ENCODE data around the gene DOCK11. TPM values are rescaled to one million over a fixed set of nuclear protein-coding genes. Genes with fewer than 3 reads are reported as not detected.
"Not testable (repeated sequence)": the region's sequence is repeated elsewhere in the genome, so short reads cannot be mapped to it uniquely, and the experiment has no call there.

DOCK11 gene
- total RNA-seq, 1 donor from 2014 or later: 76.2 TPM

DNA sequence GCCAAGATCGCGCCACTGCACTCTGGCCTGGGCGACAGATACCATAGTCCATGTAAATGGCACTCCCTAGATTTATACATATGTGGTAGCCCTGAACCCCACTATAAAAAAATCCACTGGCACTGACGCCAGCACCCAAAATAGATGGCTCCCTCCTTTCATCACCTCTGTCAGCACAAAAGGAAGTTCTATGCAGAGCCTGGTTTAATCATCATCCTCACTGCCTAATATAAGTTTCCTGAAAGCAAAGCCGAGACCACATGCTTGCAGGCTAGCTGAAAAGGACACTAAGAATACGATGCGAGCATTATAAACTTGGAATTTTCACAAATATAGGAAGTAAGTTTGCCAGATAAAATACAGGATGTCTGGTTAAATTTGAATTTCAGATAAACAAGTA, 27.5 kb upstream of the DOCK11 start:
- Histone ChIP-seq H3K9me3 (no peaks in the 10 kb centered on the region), H3K27me3 (ENCODE audit: low read depth) (no peaks in the 10 kb centered on the region), H3K36me3 (no peaks in the 10 kb centered on the region), H3K4me3 (no peak overlapping the region), H3K27ac (no peak overlapping the region), H3K4me1 (no peaks in the 10 kb centered on the region)
- ATAC-seq: no peak
- no peak for DNase-seq
- intact Hi-C loops (cut with DNase I): no loop called here
- TF ChIP-seq, protein P1, sequence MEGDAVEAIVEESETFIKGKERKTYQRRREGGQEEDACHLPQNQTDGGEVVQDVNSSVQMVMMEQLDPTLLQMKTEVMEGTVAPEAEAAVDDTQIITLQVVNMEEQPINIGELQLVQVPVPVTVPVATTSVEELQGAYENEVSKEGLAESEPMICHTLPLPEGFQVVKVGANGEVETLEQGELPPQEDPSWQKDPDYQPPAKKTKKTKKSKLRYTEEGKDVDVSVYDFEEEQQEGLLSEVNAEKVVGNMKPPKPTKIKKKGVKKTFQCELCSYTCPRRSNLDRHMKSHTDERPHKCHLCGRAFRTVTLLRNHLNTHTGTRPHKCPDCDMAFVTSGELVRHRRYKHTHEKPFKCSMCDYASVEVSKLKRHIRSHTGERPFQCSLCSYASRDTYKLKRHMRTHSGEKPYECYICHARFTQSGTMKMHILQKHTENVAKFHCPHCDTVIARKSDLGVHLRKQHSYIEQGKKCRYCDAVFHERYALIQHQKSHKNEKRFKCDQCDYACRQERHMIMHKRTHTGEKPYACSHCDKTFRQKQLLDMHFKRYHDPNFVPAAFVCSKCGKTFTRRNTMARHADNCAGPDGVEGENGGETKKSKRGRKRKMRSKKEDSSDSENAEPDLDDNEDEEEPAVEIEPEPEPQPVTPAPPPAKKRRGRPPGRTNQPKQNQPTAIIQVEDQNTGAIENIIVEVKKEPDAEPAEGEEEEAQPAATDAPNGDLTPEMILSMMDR (IDR thresholded peaks at IDR 0.05): no peak

- intact Hi-C loops (cut with DNase I); ATAC-seq; H3K27me3 ChIP-seq (ENCODE audit: low read depth): not testable (repeated sequence)
These were observed 24.8 kb upstream of the DOCK11 start for GRCh38 chrX:118470721-118471347.

DNA sequence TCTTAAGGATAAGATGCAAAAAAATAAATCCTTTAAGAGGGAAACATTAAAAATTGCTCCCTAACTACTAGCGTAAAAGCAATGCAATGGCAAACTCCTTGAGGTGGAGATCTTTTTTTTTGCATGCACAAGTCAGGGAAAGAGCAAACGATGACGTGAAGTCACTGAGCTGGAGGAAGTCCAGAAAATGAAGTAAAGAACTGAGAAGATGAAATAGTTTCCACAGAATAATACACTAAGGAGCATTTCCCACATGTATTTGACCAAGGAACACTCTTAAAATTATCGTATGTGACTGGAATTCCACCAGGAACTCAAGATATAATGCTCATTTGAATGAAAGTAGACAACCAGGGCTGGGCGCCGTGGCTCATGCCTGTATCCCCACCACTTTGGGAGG, 21.0 kb upstream of the DOCK11 start:
- Histone ChIP-seq H3K27ac (no peak overlapping the region), H3K27me3 (ENCODE audit: low read depth) (no peaks in the 10 kb centered on the region), H3K36me3 (no peaks in the 10 kb centered on the region), H3K4me1 (no peaks in the 10 kb centered on the region), H3K9me3 (no peaks in the 10 kb centered on the region), H3K4me3 (no peak overlapping the region)
- no peak for DNase-seq
- TF ChIP-seq, protein P1 (IDR thresholded peaks at IDR 0.05): no peak
- ATAC-seq: peak in 1 of 2 donors; percentile 69
- intact Hi-C loops (cut with DNase I): no loop called here

More at GRCh38 chrX:118470721-118471347, 24.8 kb upstream of the DOCK11 start:
- H3K27ac ChIP-seq, H3K9me3 ChIP-seq, DNase-seq, H3K4me3 ChIP-seq, H3K36me3 ChIP-seq, H3K4me1 ChIP-seq: not testable (repeated sequence)

- TF ChIP-seq, protein P1 (IDR thresholded peaks at IDR 0.05): no peak
- Histone ChIP-seq H3K36me3 (no peaks in the 10 kb centered on the region), H3K27me3 (ENCODE audit: low read depth) (no peaks in the 10 kb centered on the region), H3K9me3 (no peaks in the 10 kb centered on the region), H3K4me1 (no peaks in the 10 kb centered on the region), H3K27ac (no peak overlapping the region), H3K4me3 (no peak overlapping the region)
- DNase-seq: no peak
- intact Hi-C loops (cut with DNase I): no loop called here
- ATAC-seq: peak in 1 of 2 donors; percentile 70
These were observed 19.7 kb upstream of the DOCK11 start for GRCh38 chrX:118475903-118476302.

DNA sequence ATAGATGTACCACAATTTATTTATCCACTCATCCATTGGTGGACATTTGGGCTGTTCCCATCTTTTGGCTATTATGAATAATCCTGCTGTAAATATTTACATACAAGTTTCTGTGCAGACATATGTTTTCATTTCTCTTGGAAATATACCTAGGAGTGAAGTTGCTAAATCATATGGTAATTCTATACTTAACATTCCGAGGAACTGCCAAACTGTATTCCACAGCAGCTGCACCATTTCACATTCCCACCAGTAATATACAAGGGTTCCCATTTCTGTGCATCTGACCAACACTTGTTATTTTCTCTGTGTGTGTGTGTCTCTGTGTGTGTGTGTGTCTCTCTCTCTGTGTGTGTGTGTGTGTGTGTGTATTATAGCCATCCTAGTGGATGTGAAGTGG, 15.4 kb upstream of the DOCK11 start:
- DNase-seq (no peak), ATAC-seq (no peak)
- Histone ChIP-seq H3K27ac (no peak overlapping the region), H3K9me3 (no peaks in the 10 kb centered on the region), H3K4me1 (no peaks in the 10 kb centered on the region), H3K27me3 (ENCODE audit: low read depth) (no peaks in the 10 kb centered on the region), H3K4me3 (no peak overlapping the region), H3K36me3 (no peaks in the 10 kb centered on the region)
- intact Hi-C loops (cut with DNase I): no loop called here
- TF ChIP-seq, protein P1 (IDR thresholded peaks at IDR 0.05): no peak

DNA sequence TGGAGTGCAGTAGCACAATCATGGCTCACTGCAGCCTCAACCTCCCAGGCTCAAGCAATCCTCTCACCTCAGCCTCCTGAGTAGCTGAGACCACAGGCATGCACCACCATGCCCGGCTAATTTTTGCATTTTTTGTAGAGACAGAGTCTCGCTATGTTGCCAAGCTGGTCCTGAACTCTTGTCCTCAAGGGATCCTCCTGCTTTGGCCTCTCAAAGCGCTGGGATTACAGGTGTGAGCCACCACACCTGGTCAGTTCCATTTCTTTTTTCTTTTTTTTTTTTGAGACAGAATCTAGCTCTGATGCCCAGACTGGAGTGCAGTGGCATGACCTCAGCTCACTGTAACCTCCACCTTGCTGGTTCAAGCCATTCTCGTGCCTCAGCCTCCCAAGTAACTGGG, 13.2 kb upstream of the DOCK11 start:
- ATAC-seq; H3K4me3 ChIP-seq; H3K36me3 ChIP-seq; H3K27ac ChIP-seq; H3K4me1 ChIP-seq; intact Hi-C loops (cut with DNase I); H3K27me3 ChIP-seq (ENCODE audit: low read depth); H3K9me3 ChIP-seq; DNase-seq: not testable (repeated sequence)
